Measurements from ENCODE around the gene EPN2. TPM values are rescaled to one million over a fixed set of nuclear protein-coding genes. Genes with fewer than 3 reads are reported as not detected.
A peak's percentile ranks its signal among the peaks of the same experiment; 100 is the strongest.
"Not testable (repeated sequence)": the region's sequence is repeated elsewhere in the genome, so short reads cannot be mapped to it uniquely, and the experiment has no call there.

Gene EPN2
- total and polyA plus RNA-seq, 10 of the 15 experiments (the other 5 are each of a cell fraction or from before 2014, with no cell fraction given) = 0.26 to 8.4 (median 4.7) TPM

- POLR2A ChIA-PET; H3K79me2 ChIP-seq (ENCODE audit: control insufficient read depth, insufficient read depth, low read length); FAIRE-seq; H4K20me1 ChIP-seq (ENCODE audit: control insufficient read depth, insufficient read depth); H2AFZ ChIP-seq (ENCODE audit: control insufficient read depth, low read depth, low read length); SMC1A ChIA-PET (ENCODE audit: uncharacterized antibody, unreplicated experiment); RAD21 ChIA-PET (ENCODE audit: unreplicated experiment); in situ Hi-C loops (cut with MboI); H3K27me3 ChIP-seq (replicated peaks in 1 of 2; ENCODE audit: control insufficient read depth in 2 of 2, insufficient read depth in 2 of 2, low read length in 1 of 2); H3K4me3 ChIP-seq; H3K9ac ChIP-seq (ENCODE audit: control insufficient read depth, insufficient read depth, low read length); H3K36me3 ChIP-seq (ENCODE audit: control insufficient read depth in 2 of 2, insufficient read depth in 2 of 2, low read length in 1 of 2); CTCF ChIA-PET; H3K4me1 ChIP-seq (ENCODE audit: control insufficient read depth, insufficient read depth, low read length); DNase-seq (ENCODE audit: low read depth, low spot score); H3K9me3 ChIP-seq (replicated peaks; ENCODE audit: control insufficient read depth, insufficient read depth, low read length); intact Hi-C loops (cut with micrococcal nuclease; ENCODE audit: unreplicated experiment); H3K4me2 ChIP-seq (ENCODE audit: control insufficient read depth, insufficient read depth); H3K27ac ChIP-seq (ENCODE audit: control insufficient read depth, insufficient read depth): not testable (repeated sequence)
- peak; percentile 91 for ATAC-seq
- TSS peak; percentile 99 for BruUV-seq (replicated peaks)
- no CpG with 5 or more reads among the region's 39 CpGs for WGBS (ENCODE audit: insufficient coverage, insufficient replicate concordance, low lambda C conversion rate, missing lambda C conversion rate)
Measured at GRCh38 chr17:19188870-19189708, 48.1 kb upstream of the EPN2 start.

GRCh38 chr17:19189781-19190405 lies 47.3 kb upstream of the EPN2 start:
- H3K9ac ChIP-seq (ENCODE audit: control insufficient read depth, insufficient read depth, low read length); in situ Hi-C loops (cut with MboI); H3K27ac ChIP-seq (ENCODE audit: control insufficient read depth, insufficient read depth); SMC1A ChIA-PET (ENCODE audit: uncharacterized antibody, unreplicated experiment); POLR2A ChIA-PET; H3K36me3 ChIP-seq (ENCODE audit: control insufficient read depth in 2 of 2, insufficient read depth in 2 of 2, low read length in 1 of 2); CTCF ChIA-PET; BruUV-seq (replicated peaks); H3K27me3 ChIP-seq (replicated peaks in 1 of 2; ENCODE audit: control insufficient read depth in 2 of 2, insufficient read depth in 2 of 2, low read length in 1 of 2); H3K4me2 ChIP-seq (ENCODE audit: control insufficient read depth, insufficient read depth); H3K79me2 ChIP-seq (ENCODE audit: control insufficient read depth, insufficient read depth, low read length); H2AFZ ChIP-seq (ENCODE audit: control insufficient read depth, low read depth, low read length); intact Hi-C loops (cut with micrococcal nuclease; ENCODE audit: unreplicated experiment); FAIRE-seq; H4K20me1 ChIP-seq (ENCODE audit: control insufficient read depth, insufficient read depth); H3K9me3 ChIP-seq (replicated peaks; ENCODE audit: control insufficient read depth, insufficient read depth, low read length); RAD21 ChIA-PET (ENCODE audit: unreplicated experiment); H3K4me3 ChIP-seq; H3K4me1 ChIP-seq (ENCODE audit: control insufficient read depth, insufficient read depth, low read length); DNase-seq (ENCODE audit: low read depth, low spot score): not testable (repeated sequence)
- peak; percentile 6; the same call in 2 of the 3 replicates for ATAC-seq
- WGBS (ENCODE audit: insufficient coverage, insufficient replicate concordance, low lambda C conversion rate, missing lambda C conversion rate) = no CpG with 5 or more reads among the region's 36 CpGs

GRCh38 chr17:19196382-19197204 lies 40.6 kb upstream of the EPN2 start:
- H3K4me1 ChIP-seq (ENCODE audit: control insufficient read depth, insufficient read depth, low read length); intact Hi-C loops (cut with micrococcal nuclease; ENCODE audit: unreplicated experiment); H3K9ac ChIP-seq (ENCODE audit: control insufficient read depth, insufficient read depth, low read length); CTCF ChIA-PET; H3K27ac ChIP-seq (ENCODE audit: control insufficient read depth, insufficient read depth); in situ Hi-C loops (cut with MboI); SMC1A ChIA-PET (ENCODE audit: uncharacterized antibody, unreplicated experiment); H2AFZ ChIP-seq (ENCODE audit: control insufficient read depth, low read depth, low read length); POLR2A ChIA-PET; FAIRE-seq; H4K20me1 ChIP-seq (ENCODE audit: control insufficient read depth, insufficient read depth); BruUV-seq (replicated peaks); H3K36me3 ChIP-seq (ENCODE audit: control insufficient read depth in 2 of 2, insufficient read depth in 2 of 2, low read length in 1 of 2); H3K4me3 ChIP-seq; RAD21 ChIA-PET (ENCODE audit: unreplicated experiment); H3K27me3 ChIP-seq (replicated peaks in 1 of 2; ENCODE audit: control insufficient read depth in 2 of 2, insufficient read depth in 2 of 2, low read length in 1 of 2); DNase-seq (ENCODE audit: low read depth, low spot score); H3K9me3 ChIP-seq (replicated peaks; ENCODE audit: control insufficient read depth, insufficient read depth, low read length); H3K79me2 ChIP-seq (ENCODE audit: control insufficient read depth, insufficient read depth, low read length); H3K4me2 ChIP-seq (ENCODE audit: control insufficient read depth, insufficient read depth): not testable (repeated sequence)
- 20% methylated on average over 12 of the region's 33 CpGs for WGBS (ENCODE audit: insufficient coverage, insufficient replicate concordance, low lambda C conversion rate, missing lambda C conversion rate)
- peak; percentile 99 for ATAC-seq

Data from GM12878 (cell line).